GM12873 (cell line): ENCODE results near the gene ATAD3B.

ENCODE experiments used
- TF ChIP-seq, protein P1 (sequence below): IDR thresholded peaks from 2 replicates; pipeline ENCODE4 v1.5.1; 2012; ENCODE audit warnings: low read depth, mild to moderate bottlenecking, moderate library complexity, low read length, control low read depth; ENCODE audit not compliant: insufficient read depth; ENCODE audit errors: missing control alignments

The ATAD3B gene

DNA sequence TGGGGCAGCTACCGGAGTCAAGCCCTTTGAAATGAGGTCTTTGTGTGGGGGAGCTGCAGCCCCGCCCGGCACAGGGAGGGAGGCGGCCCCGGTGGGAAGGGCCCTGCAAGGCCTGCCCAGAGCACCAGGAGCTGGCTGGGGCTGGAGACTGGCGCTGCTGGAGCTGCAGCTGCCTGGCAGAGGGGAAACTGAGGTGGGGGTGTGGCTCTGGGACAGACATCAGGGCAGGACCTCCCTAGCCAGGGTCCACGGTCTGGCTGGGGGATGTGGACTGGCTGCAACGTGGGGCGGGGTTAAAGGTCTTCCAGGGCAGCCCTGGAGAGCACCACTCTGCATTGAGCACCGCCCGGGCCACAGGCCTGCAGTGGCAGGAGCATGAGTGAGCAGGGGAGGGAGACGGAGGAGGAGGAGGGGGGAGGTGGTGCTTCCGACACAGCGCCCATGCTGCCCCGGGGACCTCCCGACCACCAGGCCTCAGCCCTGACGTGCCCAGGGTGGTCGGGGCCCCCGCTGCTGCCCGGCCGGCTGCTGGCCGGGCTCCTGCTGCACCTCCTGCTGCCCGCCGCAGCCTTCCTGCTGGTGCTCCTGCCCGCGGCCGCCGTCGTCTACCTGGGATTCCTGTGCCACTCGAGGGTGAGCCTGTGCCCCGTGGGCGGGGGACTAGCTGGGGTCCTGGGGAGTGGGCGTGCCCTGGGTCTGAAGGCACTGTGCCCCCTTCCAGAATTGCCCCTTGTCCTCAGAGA is 45.6 kb upstream of the ATAD3B start:
- TF ChIP-seq, protein P1, sequence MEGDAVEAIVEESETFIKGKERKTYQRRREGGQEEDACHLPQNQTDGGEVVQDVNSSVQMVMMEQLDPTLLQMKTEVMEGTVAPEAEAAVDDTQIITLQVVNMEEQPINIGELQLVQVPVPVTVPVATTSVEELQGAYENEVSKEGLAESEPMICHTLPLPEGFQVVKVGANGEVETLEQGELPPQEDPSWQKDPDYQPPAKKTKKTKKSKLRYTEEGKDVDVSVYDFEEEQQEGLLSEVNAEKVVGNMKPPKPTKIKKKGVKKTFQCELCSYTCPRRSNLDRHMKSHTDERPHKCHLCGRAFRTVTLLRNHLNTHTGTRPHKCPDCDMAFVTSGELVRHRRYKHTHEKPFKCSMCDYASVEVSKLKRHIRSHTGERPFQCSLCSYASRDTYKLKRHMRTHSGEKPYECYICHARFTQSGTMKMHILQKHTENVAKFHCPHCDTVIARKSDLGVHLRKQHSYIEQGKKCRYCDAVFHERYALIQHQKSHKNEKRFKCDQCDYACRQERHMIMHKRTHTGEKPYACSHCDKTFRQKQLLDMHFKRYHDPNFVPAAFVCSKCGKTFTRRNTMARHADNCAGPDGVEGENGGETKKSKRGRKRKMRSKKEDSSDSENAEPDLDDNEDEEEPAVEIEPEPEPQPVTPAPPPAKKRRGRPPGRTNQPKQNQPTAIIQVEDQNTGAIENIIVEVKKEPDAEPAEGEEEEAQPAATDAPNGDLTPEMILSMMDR: no peak

DNA sequence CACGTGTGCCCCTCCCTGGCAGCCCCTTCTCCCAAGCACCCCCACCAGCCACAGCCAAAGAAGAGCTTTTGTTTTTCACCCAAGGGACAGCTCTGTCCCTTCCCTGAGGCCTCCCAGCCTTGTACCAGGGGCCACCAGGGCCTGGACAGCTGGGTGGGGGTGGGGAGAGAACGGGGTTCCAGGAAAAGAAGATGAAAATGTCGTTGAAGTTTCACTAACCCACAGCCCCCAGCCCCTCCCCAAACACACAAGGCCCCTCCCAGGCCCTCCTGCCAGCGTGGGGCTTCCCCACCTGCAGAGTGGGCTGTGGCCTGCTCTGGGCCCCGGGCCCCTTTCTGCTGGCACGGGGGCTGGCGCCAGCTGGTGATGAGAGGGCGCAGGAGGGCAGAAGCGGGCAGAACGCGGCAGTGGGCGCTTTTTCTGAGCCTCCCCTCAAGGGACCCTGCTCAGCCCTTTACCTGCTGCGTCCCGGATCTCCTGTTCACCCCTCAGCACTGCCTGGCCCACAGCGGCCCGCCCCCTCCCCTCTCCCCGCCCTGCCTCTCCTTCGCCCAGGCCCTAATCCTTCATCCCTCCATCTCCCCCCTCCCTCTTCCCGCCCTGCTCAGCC is 45.0 kb upstream of the ATAD3B start:
- TF ChIP-seq, protein P1: no peak

DNA sequence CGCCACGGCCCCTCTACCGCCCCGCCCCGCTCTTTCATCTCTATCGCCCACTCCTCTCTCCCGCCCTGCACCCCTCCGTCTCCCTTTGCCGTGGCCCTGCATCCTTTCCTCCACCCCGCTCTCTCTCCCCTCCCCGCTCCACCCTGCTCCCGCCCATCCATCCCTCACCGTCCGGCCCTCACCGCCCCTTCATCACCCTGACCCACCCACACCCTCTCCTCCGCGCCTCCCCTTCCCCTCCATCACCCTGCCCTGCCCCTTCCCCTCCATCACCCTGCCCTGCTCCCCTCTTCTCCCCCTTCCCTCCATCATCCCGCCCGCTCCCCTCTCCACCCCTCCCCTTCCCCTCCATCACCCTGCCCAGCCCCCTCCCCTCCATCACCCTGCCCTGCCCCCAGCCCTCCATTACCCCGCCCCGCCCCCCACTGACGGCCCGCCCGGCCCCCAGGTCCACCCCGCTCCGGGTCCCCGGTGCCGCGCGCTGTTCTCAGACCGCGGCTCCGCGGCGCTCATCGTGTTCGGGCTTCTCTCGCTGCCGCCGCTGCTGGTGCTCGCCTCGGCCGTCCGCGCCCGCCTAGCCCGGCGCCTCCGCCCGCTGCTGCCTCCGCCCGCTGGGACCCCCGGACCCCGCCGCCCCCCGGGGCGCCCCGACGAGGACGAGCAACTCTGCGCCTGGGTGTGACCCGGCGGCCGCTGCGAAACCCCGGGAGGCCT is 44.3 kb upstream of the ATAD3B start:
- TF ChIP-seq, protein P1: no peak

DNA sequence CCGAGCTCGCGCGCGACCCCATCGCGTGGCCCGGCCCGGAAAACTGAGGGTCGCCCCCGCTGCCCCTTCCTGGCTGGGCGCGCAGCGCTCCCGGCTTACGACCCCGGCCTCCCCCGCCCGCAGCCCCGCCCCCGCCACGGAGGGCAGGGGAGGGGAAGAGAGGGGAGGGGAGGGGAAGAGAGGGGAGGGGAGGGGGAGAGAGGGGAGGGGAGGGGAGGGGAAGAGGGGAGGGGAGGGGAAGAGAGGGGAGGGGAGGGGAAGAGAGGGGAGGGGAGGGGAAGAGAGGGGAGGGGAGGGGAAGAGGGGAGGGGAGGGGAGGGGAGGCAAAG is 43.8 kb upstream of the ATAD3B start:
- TF ChIP-seq, protein P1: no peak

DNA sequence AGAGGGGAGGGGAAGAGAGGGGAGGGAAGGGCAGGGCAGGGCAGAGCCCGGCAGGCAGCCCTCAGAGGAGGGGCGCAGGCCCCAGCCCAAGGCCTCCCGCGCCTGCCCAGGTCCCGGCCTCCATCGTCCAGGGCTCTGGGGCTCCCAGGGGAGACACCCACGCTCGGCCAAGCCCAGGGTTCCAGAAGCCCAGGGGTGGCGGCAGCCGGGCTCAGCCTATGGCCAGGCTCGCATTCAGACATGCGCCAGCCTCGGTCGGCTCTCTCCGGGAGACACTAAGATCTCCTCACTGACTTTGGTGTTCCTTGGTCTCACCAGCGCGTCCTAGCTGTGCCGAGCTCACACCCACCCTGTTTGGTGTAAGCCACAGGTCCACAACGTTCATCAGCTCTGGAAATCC is 43.4 kb upstream of the ATAD3B start:
- TF ChIP-seq, protein P1: no peak

DNA sequence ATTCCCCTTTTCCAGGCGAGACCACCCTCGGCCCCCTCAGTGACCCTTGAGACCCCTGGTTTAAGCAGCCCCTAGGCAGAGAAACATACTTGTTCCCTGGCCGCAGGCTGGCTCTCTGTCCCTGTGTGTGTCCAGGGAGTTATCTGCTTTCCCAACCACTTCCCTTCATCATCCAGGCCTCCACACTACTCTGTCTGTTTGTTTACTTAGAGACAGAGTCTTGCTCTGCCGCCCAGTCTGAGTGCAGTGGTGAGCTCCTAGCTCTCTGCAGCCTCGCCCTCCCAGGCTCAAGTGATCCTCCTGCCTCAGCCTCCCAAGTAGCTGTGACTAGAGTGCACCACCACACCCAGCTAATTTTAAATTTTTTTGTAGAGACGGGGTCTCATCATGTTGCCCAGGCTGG is 41.9 kb upstream of the ATAD3B start:
- TF ChIP-seq, protein P1: no peak
